ENCODE data around the gene KCNJ5.

KCNJ5 gene

GRCh38 chr11:128910576-128910975 is 19.4 kb downstream of the KCNJ5 start (continued):
- TF ChIP-seq PATZ1 (CRISPR knock-in tag; IDR thresholded peaks at IDR 0.05; ENCODE audit: borderline replicate concordance) (no peak), ZNF565 (CRISPR knock-in tag; conservative IDR thresholded peaks at IDR 0.05; ENCODE audit: low read depth) (no peak), GLIS3 (CRISPR knock-in tag; IDR thresholded peaks at IDR 0.05) (no peak), ESRRG (CRISPR knock-in tag; IDR thresholded peaks at IDR 0.05) (no peak), TOX (CRISPR knock-in tag; IDR thresholded peaks at IDR 0.05; ENCODE audit: borderline replicate concordance) (no peak), BACH2 (CRISPR knock-in tag; IDR thresholded peaks at IDR 0.05; ENCODE audit: borderline replicate concordance) (no peak)
- TF ChIP-seq, protein P1, sequence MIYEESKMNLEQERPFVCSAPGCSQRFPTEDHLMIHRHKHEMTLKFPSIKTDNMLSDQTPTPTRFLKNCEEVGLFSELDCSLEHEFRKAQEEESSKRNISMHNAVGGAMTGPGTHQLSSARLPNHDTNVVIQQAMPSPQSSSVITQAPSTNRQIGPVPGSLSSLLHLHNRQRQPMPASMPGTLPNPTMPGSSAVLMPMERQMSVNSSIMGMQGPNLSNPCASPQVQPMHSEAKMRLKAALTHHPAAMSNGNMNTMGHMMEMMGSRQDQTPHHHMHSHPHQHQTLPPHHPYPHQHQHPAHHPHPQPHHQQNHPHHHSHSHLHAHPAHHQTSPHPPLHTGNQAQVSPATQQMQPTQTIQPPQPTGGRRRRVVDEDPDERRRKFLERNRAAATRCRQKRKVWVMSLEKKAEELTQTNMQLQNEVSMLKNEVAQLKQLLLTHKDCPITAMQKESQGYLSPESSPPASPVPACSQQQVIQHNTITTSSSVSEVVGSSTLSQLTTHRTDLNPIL (CRISPR knock-in tag; IDR thresholded peaks at IDR 0.05; ENCODE audit: low read depth): no peak

DNA sequence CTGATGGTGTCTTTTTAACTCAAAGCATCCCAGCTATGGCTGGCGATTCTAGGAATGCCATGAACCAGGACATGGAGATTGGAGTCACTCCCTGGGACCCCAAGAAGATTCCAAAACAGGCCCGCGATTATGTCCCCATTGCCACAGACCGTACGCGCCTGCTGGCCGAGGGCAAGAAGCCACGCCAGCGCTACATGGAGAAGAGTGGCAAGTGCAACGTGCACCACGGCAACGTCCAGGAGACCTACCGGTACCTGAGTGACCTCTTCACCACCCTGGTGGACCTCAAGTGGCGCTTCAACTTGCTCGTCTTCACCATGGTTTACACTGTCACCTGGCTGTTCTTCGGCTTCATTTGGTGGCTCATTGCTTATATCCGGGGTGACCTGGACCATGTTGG is 20.1 kb downstream of the KCNJ5 start:
- TF ChIP-seq ZNF70 (CRISPR knock-in tag; IDR thresholded peaks at IDR 0.05) (no peak), ZNF8 (CRISPR knock-in tag; IDR thresholded peaks at IDR 0.05) (no peak), TOX (CRISPR knock-in tag; IDR thresholded peaks at IDR 0.05; ENCODE audit: borderline replicate concordance) (no peak), RARB (CRISPR knock-in tag; IDR thresholded peaks at IDR 0.05) (no peak), OSR1 (CRISPR knock-in tag; IDR thresholded peaks at IDR 0.05) (no peak), GLIS3 (CRISPR knock-in tag; IDR thresholded peaks at IDR 0.05) (no peak), ZNF565 (CRISPR knock-in tag; conservative IDR thresholded peaks at IDR 0.05; ENCODE audit: low read depth) (no peak), PPARA (CRISPR knock-in tag; IDR thresholded peaks at IDR 0.05; ENCODE audit: borderline replicate concordance) (no peak), BACH2 (CRISPR knock-in tag; IDR thresholded peaks at IDR 0.05; ENCODE audit: borderline replicate concordance) (no peak), ZFP30 (CRISPR knock-in tag; IDR thresholded peaks at IDR 0.05) (no peak), PATZ1 (CRISPR knock-in tag; IDR thresholded peaks at IDR 0.05; ENCODE audit: borderline replicate concordance) (no peak), ESRRG (CRISPR knock-in tag; IDR thresholded peaks at IDR 0.05) (no peak)
- TF ChIP-seq, protein P1 (CRISPR knock-in tag; IDR thresholded peaks at IDR 0.05; ENCODE audit: low read depth): no peak
- TF ChIP-seq, protein P2, sequence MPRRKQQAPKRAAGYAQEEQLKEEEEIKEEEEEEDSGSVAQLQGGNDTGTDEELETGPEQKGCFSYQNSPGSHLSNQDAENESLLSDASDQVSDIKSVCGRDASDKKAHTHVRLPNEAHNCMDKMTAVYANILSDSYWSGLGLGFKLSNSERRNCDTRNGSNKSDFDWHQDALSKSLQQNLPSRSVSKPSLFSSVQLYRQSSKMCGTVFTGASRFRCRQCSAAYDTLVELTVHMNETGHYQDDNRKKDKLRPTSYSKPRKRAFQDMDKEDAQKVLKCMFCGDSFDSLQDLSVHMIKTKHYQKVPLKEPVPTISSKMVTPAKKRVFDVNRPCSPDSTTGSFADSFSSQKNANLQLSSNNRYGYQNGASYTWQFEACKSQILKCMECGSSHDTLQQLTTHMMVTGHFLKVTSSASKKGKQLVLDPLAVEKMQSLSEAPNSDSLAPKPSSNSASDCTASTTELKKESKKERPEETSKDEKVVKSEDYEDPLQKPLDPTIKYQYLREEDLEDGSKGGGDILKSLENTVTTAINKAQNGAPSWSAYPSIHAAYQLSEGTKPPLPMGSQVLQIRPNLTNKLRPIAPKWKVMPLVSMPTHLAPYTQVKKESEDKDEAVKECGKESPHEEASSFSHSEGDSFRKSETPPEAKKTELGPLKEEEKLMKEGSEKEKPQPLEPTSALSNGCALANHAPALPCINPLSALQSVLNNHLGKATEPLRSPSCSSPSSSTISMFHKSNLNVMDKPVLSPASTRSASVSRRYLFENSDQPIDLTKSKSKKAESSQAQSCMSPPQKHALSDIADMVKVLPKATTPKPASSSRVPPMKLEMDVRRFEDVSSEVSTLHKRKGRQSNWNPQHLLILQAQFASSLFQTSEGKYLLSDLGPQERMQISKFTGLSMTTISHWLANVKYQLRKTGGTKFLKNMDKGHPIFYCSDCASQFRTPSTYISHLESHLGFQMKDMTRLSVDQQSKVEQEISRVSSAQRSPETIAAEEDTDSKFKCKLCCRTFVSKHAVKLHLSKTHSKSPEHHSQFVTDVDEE (CRISPR knock-in tag; IDR thresholded peaks at IDR 0.05): no peak
- TF ChIP-seq, protein P3, sequence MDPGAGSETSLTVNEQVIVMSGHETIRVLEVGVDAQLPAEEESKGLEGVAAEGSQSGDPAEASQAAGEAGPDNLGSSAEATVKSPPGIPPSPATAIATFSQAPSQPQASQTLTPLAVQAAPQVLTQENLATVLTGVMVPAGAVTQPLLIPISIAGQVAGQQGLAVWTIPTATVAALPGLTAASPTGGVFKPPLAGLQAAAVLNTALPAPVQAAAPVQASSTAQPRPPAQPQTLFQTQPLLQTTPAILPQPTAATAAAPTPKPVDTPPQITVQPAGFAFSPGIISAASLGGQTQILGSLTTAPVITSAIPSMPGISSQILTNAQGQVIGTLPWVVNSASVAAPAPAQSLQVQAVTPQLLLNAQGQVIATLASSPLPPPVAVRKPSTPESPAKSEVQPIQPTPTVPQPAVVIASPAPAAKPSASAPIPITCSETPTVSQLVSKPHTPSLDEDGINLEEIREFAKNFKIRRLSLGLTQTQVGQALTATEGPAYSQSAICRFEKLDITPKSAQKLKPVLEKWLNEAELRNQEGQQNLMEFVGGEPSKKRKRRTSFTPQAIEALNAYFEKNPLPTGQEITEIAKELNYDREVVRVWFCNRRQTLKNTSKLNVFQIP (CRISPR knock-in tag; IDR thresholded peaks at IDR 0.05; ENCODE audit: borderline replicate concordance, low read depth): no peak
- no peak for ATAC-seq

DNA sequence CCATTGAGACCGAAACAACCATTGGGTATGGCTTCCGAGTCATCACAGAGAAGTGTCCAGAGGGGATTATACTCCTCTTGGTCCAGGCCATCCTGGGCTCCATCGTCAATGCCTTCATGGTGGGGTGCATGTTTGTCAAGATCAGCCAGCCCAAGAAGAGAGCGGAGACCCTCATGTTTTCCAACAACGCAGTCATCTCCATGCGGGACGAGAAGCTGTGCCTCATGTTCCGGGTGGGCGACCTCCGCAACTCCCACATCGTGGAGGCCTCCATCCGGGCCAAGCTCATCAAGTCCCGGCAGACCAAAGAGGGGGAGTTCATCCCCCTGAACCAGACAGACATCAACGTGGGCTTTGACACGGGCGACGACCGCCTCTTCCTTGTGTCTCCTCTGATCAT is 20.5 kb downstream of the KCNJ5 start:
- no peak for ATAC-seq
- TF ChIP-seq ZNF70 (CRISPR knock-in tag; IDR thresholded peaks at IDR 0.05) (no peak), TCF4 (CRISPR knock-in tag; IDR thresholded peaks at IDR 0.05; ENCODE audit: borderline replicate concordance) (no peak), ZC3H10 (CRISPR knock-in tag; IDR thresholded peaks at IDR 0.05) (no peak), PATZ1 (CRISPR knock-in tag; IDR thresholded peaks at IDR 0.05; ENCODE audit: borderline replicate concordance) (no peak), CSDC2 (CRISPR knock-in tag; IDR thresholded peaks at IDR 0.05) (no peak), ISL1 (CRISPR knock-in tag; IDR thresholded peaks at IDR 0.05) (no peak), TOX (CRISPR knock-in tag; IDR thresholded peaks at IDR 0.05; ENCODE audit: borderline replicate concordance) (no peak), ZNF8 (CRISPR knock-in tag; IDR thresholded peaks at IDR 0.05) (no peak), BACH2 (CRISPR knock-in tag; IDR thresholded peaks at IDR 0.05; ENCODE audit: borderline replicate concordance) (no peak)
- TF ChIP-seq, protein P3 (CRISPR knock-in tag; IDR thresholded peaks at IDR 0.05; ENCODE audit: borderline replicate concordance, low read depth): no peak
- TF ChIP-seq, protein P1 (CRISPR knock-in tag; IDR thresholded peaks at IDR 0.05; ENCODE audit: low read depth): no peak
